Stomach (tissue), 9 donors: Measurements from ENCODE around the gene NOG. TPM values are rescaled to one million over a fixed set of nuclear protein-coding genes. Genes with fewer than 3 reads are reported as not detected.

Experiments used
- DNase-seq, 2 donors: peaks; one replicate each; pipeline versions ENCODE4 v3.0.0 to v3.0.0-alpha.2; 2013 to 2019
- H3K27ac ChIP-seq, 5 donors: fragments of 200-600 bp in 4 of 5; sonication (generic) in 4 of 5; one replicate each; pipeline ENCODE4 v1.5.1; 2013 to 2019; ENCODE audit warnings: mild to moderate bottlenecking in 1 of 5, moderate library complexity in 1 of 5
- H3K27me3 ChIP-seq, 3 donors: fragments of 200-600 bp; sonication (generic); one replicate each; pipeline ENCODE4 v1.5.1; 2017 to 2019; ENCODE audit warnings: mixed run types in 1 of 3
- H3K36me3 ChIP-seq, 4 donors: fragments of 200-600 bp; sonication (generic); 1 replicate in 3 of 4; 2 replicates in 1 of 4; pipeline ENCODE4 v1.5.1; 2016 to 2019
- H3K4me1 ChIP-seq, 4 donors: fragments of 200-600 bp; sonication (generic); one replicate each; pipeline ENCODE4 v1.5.1; 2016 to 2019
- H3K4me3 ChIP-seq, 4 donors: fragments of 200-600 bp; sonication (generic) in 3 of 4; one replicate each; pipeline ENCODE4 v1.5.1; 2016 to 2019; ENCODE audit warnings: mild to moderate bottlenecking in 1 of 4
- H3K9me3 ChIP-seq, 4 donors: fragments of 200-600 bp; sonication (generic); one replicate each; pipeline ENCODE4 v1.5.1; 2016 to 2019
- CTCF ChIP-seq, 7 experiments: fragments of 450-650 bp in 4 of 7; fragments of 200-600 bp in 3 of 7; sonication (generic) in 3 of 7; IDR thresholded peaks; one replicate each; pipeline ENCODE4 v1.5.1; 2016 to 2019; ENCODE audit warnings: antibody characterized with exemption in 7 of 7, control low read depth in 2 of 7, mild to moderate bottlenecking in 1 of 7
- EP300 ChIP-seq: sonication (generic); formaldehyde crosslinking; IDR thresholded peaks from one replicate; pipeline ENCODE4 v1.6.1; 2017; ENCODE audit warnings: antibody characterized with exemption
- POLR2A ChIP-seq, 4 donors: fragments of 450-650 bp; IDR thresholded peaks; one replicate each; pipeline ENCODE4 v1.6.1; 2016; ENCODE audit warnings: antibody characterized with exemption in 4 of 4, control low read depth in 2 of 4, mild to moderate bottlenecking in 1 of 4, moderate library complexity in 1 of 4
- POLR2AphosphoS5 ChIP-seq, 3 donors: sonication (generic); formaldehyde crosslinking; IDR thresholded peaks; one replicate each; pipeline ENCODE4 v1.6.1; 2016; ENCODE audit warnings: antibody characterized with exemption in 3 of 3
- WGBS, 5 donors: extraction: QIAGEN DNeasy Blood & Tissue Kit in 3 of 5; methylation state at CpG; one replicate each; pipeline versions ENCODE4 v1.1.5 to v1.1.7; 2013 to 2018; 5-methylcytosine and 5-hydroxymethylcytosine counted together
- intact Hi-C: fragments of 100-400 bp; cut with DNase I; formaldehyde crosslinking; loops from one replicate; pipeline ENCODE4 v1.15.1; 2023; ENCODE audit warnings: low total_unique reads
- polyA plus RNA-seq, 3 donors: library from polyadenylated mRNA; stranded (reverse); fragments of 200-250 nt; gene quantifications; one replicate each; pipeline ENCODE4 v1.2.3, GENCODE V29; 2013
- total RNA-seq, 5 donors: library from RNA; depleted of rRNA; stranded (reverse); fragments of >200 nt; gene quantifications; one replicate each; pipeline versions ENCODE4 v1.1.0 to v1.2.3, GENCODE V29; 2014 to 2016
- donor health status: healthy with polysubstance abuse.
- donor health status: Bipolar disorder and iron deficiency.
- donor health status: healthy.

The NOG gene
- total and polyA plus RNA-seq, 8 donors = 0.23 to 1.7 (median 0.31) TPM; not detected in 5

GRCh38 chr17:56595831-56596690, 2.6 kb downstream of the NOG start:
- H3K27me3 ChIP-seq = peaks cover 0 to 99% (median 78%) of the 10 kb centered on the region in 3 donors

GRCh38 chr17:56596691-56597494, 3.4 kb downstream of the NOG start:
- peak overlapping the region; percentile 31 to 38 (median 35) for H3K4me3 ChIP-seq
- H3K36me3 ChIP-seq = no peaks in the 10 kb centered on the region
- peaks cover 0 to 99% (median 77%) of the 10 kb centered on the region in 3 donors for H3K27me3 ChIP-seq
- DNase-seq = peak in 1 of 2 donors; percentile 36
- intact Hi-C loops = loop anchor here (10.0 kb wide), 1 partner anchor 78 kb away; no protein-coding TSS in a partner anchor
- peaks cover 51 to 62% (median 58%) of the 10 kb centered on the region in 4 donors for H3K4me1 ChIP-seq
- H3K27ac ChIP-seq = peak overlapping the region in 1 of 5 donors; percentile 35
- TF ChIP-seq EP300 (no peak), POLR2AphosphoS5 (IDR thresholded peaks at IDR 0.05) (no peak), CTCF (IDR thresholded peaks at IDR 0.05) (no peak), POLR2A (IDR thresholded peaks at IDR 0.05) (no peak)
- WGBS, 5 donors = 1 to 3% (median 2%) methylated on average over 35 to 40 of the region's 40 CpGs
- H3K9me3 ChIP-seq = no peaks in the 10 kb centered on the region

More at GRCh38 chr17:56595831-56596690, 2.6 kb downstream of the NOG start:
- intact Hi-C loops = loop anchor here (10.0 kb wide), 1 partner anchor 79 kb away; no protein-coding TSS in a partner anchor
- Histone ChIP-seq H3K9me3 (no peaks in the 10 kb centered on the region), H3K27ac (peak overlapping the region in 2 of 5 donors; percentile 7 to 35), H3K36me3 (no peaks in the 10 kb centered on the region), H3K4me1 (peaks cover 51 to 62% (median 58%) of the 10 kb centered on the region in 4 donors), H3K4me3 (peak overlapping the region; percentile 31 to 38 (median 35))
- TF ChIP-seq CTCF (IDR thresholded peaks at IDR 0.05) (no peak), EP300 (no peak), POLR2AphosphoS5 (IDR thresholded peaks at IDR 0.05) (no peak), POLR2A (IDR thresholded peaks at IDR 0.05) (no peak)
- DNase-seq = peak in 1 of 2 donors; percentile 47
- WGBS, 5 donors = 1 to 5% (median 3%) methylated on average over 33 to 43 of the region's 43 CpGs

- Histone ChIP-seq H3K4me3 (peak overlapping the region; percentile 31 to 38 (median 35)), H3K27ac (no peak overlapping the region), H3K4me1 (peaks cover 46 to 58% (median 53%) of the 10 kb centered on the region in 4 donors), H3K27me3 (peaks cover 0 to 97% (median 70%) of the 10 kb centered on the region in 3 donors), H3K9me3 (no peaks in the 10 kb centered on the region), H3K36me3 (no peaks in the 10 kb centered on the region)
- intact Hi-C loops = loop anchor here (10.0 kb wide), 1 partner anchor 77 kb away; no protein-coding TSS in a partner anchor
- 1 to 6% (median 2%) methylated on average over 13 to 40 of the region's 41 CpGs for WGBS, 5 donors
- TF ChIP-seq POLR2AphosphoS5 (IDR thresholded peaks at IDR 0.05) = no peak
- TF ChIP-seq POLR2A (IDR thresholded peaks at IDR 0.05) = no peak
- no peak for TF ChIP-seq CTCF (IDR thresholded peaks at IDR 0.05)
- DNase-seq = peak in 1 of 2 donors; percentile 70
These were observed 4.0 kb downstream of the NOG start for GRCh38 chr17:56597495-56597990.

- intact Hi-C loops = loop anchor here (10.0 kb wide), 1 partner anchor 76 kb away; no protein-coding TSS in a partner anchor
- TF ChIP-seq CTCF (IDR thresholded peaks at IDR 0.05) (no peak), POLR2AphosphoS5 (IDR thresholded peaks at IDR 0.05) (no peak), POLR2A (IDR thresholded peaks at IDR 0.05) (no peak), EP300 (no peak)
- WGBS, 5 donors = 68 to 83% (median 77%) methylated on average over 5 of the region's 5 CpGs
- Histone ChIP-seq H3K27me3 (peaks cover 0 to 96% (median 64%) of the 10 kb centered on the region in 3 donors), H3K36me3 (no peaks in the 10 kb centered on the region), H3K9me3 (no peaks in the 10 kb centered on the region), H3K27ac (no peak overlapping the region), H3K4me3 (no peak overlapping the region), H3K4me1 (peaks cover 37 to 49% (median 44%) of the 10 kb centered on the region in 4 donors)
- no peak for DNase-seq
These were observed 5.0 kb downstream of the NOG start for GRCh38 chr17:56598466-56598865.
